HG03060 (cell line): ENCODE measurements around the gene RELL1.

Experiments
- ATAC-seq: cut with Tn5 transposase; IDR thresholded peaks from one replicate; pipeline ENCODE4 v1.9.1; 2021; ENCODE audit warnings: low read depth, moderate number of reproducible peaks; ENCODE audit not compliant: unreplicated experiment

Gene RELL1

DNA sequence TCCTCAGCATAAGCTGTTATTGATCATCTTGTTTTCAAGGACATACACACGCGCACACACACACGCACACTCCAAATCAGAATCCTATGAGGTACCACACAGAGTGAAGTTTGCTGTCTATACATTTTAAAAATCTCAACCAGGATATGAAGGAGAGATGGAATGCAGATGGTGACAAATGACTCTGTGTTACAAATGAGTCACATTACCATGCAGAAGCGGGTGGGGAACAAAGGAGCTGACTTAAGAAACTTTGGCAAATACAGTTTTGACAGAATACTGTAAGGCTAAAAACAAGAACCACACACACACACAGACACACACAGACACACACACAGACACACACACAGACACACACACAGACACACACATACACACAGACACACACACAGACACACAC lies 81.7 kb downstream of the RELL1 start:
- no peak for ATAC-seq

DNA sequence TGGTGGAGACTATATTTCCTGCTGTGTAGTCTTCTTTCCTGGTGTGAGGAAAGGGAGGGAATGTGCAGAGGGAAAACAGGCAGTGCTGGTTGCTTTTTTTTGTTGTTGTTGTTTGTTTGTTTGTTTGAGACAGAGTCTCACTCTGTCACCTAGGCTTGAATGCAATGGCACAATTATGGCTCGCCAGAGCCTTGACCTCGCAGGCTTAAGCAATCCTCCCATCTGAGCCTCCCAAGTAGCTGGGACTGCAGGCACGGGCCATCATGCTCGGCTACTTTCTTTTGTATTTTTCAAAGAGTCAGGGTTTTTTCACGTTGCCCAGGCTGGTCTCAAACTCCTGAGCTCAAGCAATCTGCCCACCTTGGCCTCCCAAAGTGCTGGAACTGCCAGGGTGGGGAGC lies 82.5 kb downstream of the RELL1 start:
- no peak for ATAC-seq

DNA sequence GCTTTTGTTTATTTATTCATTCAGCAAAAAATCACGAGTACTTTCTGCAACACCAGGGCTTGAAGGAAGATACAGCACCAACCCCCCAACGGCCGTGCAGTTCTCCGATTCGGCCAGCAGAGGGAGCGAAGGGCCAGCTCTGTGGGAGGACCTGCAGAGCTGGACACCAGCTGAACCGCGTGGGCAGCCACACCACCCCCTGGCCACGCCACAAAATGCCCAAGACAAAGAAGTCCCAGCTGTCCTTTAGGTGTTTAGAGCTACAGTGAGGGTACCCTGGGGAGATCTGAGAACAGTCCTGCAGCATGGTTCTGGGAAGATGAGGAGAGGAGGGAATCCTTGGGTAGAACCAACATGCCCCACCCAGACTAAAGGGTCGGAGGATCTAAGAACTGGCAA lies 83.1 kb downstream of the RELL1 start:
- no peak for ATAC-seq

DNA sequence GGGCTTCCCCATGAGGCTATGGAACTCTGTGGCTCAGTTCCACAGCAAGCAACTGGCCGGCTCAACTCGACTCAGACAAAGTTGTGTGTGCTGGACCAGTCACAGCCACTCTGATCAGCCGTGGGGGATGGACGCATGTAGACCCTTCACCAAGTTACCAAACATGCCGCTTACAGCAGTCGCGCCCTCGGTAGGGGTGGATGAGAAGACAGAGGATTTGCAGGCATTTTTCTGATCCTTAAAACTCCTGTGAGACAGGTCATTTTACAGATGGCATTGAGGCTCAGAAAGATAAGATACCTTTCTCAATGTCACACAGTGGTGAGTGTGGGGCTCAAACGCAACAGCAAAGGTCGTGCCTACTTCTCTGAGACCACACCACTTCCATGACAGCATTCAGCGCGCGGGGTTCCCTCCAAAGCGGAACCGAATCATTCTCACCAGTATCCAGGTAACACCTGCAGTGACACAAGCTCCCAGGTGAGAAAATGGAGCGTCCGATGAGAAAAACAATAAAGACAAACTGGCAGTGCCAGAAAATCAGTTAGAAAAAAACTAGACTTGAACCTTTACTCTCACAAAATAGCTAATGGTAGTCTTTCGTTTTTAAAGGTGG lies 83.6 kb downstream of the RELL1 start:
- no peak for ATAC-seq

DNA sequence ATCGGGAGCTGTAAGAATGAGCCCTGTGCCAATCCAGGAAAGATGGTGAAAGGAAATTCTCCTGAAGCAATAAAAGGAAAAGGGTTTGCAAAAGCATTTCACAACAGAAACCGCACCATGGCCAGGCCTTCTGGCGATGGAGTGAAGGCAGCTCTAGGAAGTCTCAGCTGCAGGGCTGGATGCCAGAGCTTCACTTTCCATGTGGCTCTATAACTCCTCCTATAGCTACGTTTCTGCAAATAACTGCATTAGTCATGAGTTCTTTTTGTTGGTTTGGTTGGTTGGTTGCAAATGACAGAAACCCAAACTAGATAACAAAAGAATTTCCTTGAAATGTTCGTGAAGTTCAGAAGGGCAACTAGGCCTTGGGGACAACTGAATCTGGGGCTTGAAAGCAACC lies 84.6 kb downstream of the RELL1 start:
- no peak for ATAC-seq

DNA sequence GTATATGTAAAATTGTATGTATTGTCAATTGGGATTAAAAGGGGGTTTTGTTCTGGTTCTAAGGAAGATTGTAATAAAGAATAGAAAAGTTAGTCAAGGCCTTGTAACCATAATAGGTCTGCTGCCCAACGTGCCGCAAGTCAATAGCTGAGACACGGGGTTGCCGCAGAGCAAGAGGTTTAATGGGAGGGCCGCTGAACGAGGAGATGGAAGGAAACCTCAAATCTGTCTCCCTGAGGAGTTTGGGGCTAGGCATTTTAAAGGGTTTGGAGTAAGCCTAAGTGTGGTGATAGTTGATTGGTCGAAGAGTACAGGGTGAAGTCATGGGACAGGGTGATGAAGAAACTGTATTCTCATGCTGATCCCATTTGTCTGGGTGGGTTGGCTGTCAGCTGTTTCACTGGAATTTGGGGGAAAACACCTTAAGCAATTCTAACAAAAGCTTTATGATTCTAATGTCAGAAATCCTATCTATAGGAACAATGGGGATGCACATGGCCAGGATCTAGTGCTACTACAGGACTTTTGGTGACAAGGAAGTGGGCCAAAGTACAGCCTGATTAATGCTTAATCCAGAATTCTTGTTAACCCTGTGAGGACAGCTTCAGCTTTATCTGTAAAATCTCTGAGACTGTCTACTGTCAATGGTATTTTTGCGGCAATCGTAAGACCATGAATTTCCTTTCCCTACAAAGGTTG lies 86.9 kb downstream of the RELL1 start:
- no peak for ATAC-seq

DNA sequence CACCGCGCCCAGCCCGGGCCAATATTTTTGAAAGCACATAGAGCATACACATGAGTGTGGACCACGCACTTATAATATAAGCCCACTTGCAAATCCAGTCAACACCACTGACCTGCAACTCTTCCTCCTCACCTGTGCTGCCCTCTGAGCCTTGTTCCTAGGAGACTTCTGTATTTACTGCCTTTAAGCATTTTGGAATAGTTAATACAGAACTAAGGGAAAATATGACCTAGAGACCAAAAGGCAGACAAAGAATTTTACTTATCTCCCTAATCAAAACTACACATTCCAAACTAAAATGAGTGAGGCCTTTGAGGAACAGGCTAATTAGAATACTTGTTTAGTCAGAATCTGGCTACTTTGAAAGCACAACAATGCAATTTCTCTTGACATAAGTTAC lies 89.1 kb downstream of the RELL1 start:
- ATAC-seq: no peak

DNA sequence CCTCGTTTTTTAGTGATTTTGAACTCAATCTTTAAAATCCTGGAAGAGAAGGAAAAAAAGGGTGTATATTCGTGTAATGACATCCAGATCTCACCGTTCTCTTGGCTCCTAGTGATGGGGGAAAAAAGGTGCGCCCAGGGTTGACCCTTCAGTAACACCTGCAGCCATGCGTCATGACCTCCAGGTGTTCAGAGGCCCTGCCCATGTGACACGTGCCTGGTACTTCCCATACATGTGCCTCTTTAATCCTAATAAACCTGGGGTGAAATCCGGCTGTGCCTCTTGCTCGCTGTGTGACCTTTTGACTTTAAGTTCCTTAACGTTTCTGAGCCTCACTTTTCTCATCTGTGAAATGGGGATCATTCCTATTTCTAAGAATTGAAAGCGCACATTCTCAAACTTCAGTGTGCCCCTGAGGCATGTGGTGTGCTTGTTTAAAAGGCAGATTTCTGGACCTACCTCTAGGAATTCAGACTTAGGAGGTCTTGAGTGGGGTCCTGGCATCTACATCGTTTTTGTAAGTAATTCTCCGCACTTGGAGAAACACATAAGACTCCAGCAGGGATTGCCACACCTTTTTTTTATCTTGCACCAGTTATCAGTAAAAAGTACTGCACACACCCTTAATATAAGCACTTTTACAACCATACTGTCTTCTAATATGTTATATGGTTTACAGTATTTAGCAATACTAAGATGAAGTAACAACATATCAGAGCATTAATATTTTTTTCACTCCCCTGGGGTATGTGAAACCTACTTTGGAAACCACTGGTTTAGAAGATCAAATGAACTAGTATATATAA lies 90.1 kb downstream of the RELL1 start:
- ATAC-seq: no peak

DNA sequence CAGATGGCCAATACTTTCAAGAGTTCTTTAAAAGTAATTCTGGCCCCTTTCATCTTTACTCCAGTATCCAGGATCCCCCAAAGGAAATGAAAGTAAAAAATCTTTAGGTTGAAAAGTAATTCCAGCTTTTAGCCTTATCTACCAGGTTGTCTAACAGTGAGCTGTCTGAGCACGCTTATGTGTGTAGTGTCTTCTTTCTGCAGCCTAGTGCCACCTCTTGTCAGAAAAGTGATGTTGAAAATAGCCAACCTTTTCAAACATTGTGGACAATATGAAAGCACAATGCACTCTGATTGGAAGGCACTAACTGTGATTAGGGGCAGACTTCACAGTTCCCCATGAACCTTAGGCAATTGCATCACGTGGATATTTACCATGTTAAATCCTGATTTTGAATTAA lies 92.1 kb downstream of the RELL1 start:
- no peak for ATAC-seq

DNA sequence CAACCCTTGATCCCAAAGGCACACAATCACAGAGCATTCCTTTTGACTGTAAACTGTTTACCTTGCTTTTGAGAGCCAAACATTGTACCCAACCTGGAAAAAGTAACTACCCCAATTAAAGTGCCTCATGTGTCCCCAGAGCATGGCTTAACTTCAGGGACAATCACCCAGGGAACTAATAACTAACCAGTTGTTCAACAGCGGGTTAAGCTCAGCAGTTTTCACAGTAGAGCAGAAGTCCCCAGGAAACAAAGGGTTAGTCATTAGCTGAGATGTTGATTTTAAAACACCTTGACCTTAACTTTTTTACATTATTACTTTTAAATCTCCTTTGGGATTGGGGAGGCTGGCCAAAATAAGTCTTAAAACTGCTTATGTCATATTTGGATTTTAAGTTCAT lies 94.8 kb downstream of the RELL1 start:
- ATAC-seq: no peak

DNA sequence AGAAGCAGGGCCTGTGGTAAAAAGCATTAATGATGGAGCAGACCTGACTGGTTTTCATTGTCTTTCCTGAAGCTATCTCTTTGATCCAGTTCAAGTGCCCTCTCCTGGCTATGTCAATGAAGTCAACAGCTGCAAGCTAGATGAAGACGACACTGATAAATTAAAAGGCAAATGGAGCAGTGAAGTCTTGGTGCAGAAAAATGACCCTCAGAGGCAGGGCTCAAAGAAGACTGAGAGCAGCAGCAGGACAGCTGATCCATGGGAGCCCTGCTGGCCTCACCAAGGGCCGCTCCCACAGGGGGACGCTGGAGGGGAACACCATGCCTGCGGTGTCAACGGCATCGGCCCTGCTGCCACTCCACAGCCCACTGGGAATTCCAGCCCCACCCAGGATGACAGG lies 96.2 kb downstream of the RELL1 start:
- ATAC-seq: no peak

DNA sequence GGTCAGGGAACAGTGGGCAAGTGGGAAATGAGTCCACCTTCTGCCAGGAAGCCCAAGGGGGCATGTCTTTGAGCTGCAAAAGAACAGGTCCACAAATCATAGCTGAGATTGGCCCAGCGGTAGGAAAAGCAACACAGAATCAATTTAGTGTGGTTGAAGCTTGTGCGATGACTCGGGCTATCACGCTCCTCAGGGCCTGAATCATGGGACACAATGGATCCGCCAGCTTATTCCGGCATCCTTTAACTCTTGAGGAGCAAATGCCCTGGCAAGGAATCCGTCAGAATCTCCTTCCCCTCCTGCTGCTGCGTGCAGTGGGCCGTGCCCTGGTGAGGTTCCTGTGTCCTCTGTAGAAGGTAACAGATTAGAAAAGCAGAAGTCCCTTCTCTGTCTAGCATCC lies 98.0 kb downstream of the RELL1 start:
- no peak for ATAC-seq

DNA sequence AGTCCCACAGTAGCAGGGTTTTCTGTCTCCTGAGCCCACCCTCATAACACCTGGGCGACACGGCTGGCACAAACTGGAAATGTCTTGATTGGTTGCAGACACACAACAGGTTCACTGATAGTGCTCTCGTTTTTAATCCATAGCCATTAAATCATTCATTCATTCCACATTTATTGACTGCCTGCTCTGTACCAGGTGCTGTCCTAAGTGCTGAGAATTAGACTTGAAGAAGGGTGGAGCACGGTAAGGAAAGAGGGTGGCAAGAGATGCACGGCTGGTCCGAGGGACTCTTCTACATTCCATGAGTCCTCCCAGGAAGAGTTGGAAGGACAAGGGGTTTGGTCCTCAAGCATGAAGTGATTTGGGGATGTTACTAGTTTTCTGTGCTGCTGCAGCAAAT lies 100.0 kb downstream of the RELL1 start:
- ATAC-seq: no peak

DNA sequence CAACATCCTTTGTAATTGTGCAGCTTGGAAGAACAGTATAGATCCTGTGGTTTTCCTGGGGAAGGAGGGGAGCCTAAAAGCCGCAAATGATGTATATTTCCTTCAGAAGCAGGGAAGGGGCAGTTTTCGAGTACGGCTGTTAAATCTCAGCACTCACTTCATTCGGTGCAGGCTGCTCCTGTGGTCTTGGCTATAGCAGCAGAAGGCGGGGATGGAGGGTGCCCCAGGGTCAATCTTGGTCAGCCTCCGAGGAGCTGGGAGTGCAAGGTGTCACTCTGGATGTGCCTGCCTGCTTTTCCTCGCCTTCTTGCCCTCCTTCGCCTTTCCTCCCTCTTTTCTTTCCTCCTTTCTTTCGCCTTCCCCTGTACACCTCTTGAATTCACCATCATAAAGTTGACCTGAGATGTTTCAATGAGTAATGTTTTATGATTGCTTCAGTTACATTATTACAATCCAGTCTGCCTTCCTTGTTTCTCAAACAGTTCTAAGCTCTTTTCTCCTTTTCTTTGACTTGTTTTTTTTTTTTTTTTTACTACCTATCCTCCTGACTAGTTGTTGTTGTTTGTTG lies 101.6 kb downstream of the RELL1 start:
- no peak for ATAC-seq

DNA sequence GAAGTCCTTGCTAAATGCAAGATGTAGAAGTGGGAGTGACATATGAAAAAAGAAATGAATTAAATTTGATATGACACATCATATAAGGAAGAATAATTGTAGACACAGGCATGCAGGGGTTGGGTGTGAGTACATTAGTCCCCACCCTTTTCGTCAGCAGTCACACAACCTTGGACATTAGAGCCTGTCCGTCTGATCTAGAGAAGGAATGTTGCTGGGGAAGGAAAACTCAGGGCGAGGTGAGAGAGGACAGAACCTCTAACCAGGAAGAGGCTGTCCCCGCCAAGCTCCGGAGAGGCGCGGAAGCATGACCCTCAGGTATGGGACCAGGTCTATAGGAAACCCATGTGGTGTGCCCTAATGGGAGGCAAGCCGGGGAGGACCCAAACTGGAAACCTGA lies 102.1 kb downstream of the RELL1 start:
- no peak for ATAC-seq

DNA sequence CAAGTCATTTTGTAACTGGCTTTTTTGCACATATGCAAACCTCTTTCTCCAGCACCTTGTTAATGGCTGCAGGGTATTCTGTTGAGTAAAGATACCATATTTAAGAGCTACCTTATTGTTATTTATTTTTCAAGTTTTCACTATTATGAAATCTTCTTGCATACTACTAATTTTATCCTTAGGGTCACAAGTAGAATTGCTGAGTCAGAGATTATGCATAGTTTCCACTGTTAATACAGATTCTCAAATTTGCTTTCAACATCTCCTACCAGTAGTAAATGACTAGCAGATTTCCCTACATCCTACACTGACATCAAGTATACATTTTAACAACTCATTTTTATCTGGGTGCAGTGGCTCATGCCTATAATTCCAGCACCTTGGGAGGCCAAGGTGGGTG lies 112.6 kb downstream of the RELL1 start:
- ATAC-seq: no peak

DNA sequence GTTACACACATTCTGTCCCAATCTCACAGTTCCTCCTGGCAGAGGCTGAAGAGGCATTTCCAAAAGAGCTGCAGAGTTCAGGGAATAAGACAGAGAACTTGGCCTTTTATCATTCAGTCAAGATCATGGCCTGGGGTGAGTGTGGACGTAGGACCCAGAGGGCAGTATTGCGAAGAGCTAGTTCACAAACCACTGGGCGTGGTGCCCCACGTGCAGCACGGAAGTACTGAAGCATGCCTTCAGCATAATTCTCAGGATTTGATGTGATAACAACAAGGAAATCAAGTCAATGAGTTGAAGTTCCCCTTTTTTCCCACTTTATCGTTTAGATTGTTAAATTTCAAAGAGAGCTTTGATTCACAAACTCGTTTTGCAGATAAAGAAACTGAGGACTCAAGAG lies 117.7 kb downstream of the RELL1 start:
- ATAC-seq: no peak

DNA sequence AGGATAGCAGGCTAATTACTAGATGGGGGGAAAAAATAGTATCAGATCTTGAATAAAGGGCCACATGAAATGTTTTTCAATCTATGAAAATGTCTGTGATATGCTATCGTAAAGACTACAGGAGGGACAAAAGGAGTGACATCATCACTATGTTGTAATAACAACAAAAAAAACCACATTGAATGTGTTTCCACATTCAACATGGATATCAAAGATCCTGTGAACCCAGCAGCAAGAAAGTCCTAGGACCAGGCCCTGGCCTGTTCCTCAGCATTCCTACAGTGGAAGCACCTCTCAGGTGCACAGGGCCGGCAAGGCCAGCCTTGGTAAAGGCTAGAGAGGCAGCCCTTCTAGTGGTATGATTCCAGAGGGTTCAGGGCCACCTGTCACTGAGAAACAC lies 118.3 kb downstream of the RELL1 start:
- no peak for ATAC-seq

DNA sequence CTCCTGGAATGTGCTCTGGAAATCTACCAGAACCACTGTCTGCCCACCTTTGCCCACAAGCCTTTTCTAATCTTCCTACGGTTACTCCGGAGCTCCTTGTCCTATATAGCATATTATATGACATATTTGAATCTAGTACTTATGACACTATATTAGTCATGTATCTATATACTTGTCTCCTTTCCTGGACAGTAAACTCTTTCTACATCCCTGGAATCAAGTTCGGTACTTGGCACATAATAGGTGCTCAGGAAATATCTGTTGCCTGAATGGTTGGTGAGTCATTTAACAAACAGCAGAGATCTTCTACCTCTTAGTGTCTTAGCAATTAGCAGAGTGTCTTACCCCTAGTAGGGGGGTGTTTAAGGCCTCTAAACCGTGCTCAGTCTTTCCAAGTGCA lies 123.6 kb downstream of the RELL1 start:
- ATAC-seq: no peak

DNA sequence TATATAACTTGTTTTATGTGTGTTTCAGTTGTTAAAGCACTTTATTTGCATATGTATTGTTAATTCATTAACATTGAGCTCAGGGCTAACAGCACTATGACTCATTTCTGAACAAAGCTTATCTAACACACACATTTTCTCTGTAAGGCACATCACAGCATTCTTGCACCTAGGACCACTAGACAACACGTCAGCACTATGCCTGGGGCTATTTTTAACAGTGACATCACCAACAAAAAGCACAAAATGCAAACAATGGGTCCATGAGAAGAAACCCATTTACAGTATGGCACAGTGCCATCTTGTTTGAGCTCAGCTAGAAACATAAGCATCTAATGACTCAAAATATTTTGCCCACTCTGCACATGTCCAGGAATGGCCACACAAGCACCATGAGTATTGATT lies 124.4 kb downstream of the RELL1 start:
- peak; percentile 97 for ATAC-seq

DNA sequence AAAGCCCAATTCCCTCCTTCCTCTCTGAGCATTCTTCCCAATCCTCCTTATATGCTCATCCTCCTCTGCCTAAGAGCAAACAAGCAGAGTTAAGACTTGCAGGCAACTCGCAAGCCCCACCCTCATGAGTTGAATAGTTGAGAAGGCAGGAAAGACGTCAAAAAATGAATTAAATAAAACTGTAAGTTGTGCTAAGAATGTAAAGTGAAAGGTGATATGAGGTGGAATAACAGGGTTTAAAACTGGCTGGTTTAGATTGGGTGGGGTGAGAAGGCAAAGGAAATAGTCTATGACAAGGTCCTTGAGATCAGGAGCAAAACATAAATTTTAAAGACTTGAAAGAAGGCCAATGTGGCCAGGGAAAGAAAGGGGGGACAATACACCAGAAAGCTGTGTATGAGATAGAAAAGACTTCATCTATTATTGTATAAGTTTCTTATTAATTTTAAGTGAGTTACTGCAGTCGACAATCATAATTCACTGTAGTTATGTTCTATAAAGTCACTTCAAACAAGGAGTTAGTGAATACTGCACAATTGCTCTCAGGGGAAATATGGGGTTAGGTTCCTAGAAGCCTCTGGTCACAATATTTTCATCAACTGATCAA lies 124.9 kb downstream of the RELL1 start:
- no peak for ATAC-seq
